NK-92 treated with Interleukin-12 subunit alpha and Interleukin-12 subunit beta, amount 100 ng/mL, for 24 hours (cell line): ENCODE data around the gene HIF3A.

Experiments
- DNase-seq: peaks from one replicate; lab custom pipeline; 2025; lab: John Stamatoyannopoulos, UW

The HIF3A gene

GRCh38 chr19:46385636-46386035, 88.8 kb downstream of the HIF3A start:
- no peak for DNase-seq

DNA sequence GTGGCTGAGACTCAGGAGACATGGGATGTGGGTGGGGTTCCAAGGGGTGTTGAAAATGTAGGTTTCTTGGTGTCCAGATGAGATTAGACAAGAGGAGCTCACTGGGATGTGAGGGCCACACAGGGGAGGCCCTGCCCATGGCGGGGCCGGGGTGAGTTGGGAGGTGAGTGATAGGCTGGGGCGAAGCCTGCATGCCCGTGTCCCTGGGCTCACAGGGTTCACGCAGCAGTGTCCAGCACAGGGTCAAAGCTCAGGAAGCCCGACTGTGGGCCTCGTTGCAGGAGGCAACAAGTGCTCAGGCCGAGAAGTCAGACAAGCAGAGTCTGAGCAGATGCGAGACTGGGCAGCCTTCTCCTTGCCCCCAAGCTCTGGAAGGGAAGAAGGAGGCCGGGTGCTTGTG, 89.3 kb downstream of the HIF3A start:
- no peak for DNase-seq

DNA sequence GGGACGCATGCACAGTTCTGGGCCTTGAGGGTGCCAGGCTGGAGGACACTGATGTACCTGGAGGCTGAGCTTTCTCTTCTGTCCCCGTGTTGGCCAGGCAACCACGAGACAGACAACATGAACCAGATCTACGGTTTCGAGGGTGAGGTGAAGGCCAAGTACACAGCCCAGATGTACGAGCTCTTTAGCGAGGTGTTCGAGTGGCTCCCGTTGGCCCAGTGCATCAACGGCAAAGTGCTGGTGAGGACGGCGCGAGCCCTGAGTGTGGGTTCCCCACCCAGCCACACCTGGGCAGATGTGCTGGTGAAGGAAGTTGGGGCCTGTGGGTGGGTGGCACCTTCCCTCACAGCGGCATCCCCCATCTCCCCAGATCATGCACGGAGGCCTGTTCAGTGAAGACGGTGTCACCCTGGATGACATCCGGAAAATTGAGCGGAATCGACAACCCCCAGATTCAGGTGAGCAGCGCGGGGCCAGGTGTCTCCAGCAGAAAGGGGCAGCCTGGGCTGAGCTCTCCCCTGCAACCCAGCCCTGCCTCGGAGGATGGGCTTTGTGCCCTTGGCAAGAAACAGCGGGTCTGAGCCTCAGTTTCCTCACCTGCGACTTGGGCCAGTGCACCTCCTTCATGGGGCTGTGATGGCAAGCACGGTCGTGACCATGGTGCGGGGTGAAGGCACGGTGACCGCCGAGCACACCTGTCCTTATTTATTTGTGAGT, 90.3 kb downstream of the HIF3A start:
- no peak for DNase-seq

DNA sequence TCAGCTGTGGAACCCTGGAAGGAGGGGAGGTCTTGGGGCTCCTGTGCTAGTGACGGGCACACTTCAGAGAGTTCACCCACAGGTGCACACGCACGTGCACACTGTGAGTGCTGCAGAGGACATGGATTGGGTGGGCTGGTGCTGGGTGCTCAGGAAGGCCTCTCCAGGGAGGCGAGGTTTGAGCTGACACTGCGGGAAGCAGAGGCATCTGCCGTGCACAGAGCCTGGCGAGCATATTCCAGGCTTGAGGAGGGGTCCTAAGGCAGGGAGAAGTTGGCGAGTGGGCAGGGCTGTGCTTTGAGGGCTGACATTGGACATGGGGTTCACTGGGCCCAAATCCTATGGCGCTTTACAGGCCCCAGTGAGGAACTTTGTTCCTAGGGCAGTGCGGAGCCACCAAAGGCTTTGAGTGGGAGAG, 90.9 kb downstream of the HIF3A start:
- DNase-seq, result no peak

- DNase-seq, result no peak
Observed at GRCh38 chr19:46388311-46389095, 91.7 kb downstream of the HIF3A start.

GRCh38 chr19:46390121-46390858, 93.4 kb downstream of the HIF3A start:
- no peak for DNase-seq

- no peak for DNase-seq
Observed at GRCh38 chr19:46390866-46391265, 94.0 kb downstream of the HIF3A start.

DNA sequence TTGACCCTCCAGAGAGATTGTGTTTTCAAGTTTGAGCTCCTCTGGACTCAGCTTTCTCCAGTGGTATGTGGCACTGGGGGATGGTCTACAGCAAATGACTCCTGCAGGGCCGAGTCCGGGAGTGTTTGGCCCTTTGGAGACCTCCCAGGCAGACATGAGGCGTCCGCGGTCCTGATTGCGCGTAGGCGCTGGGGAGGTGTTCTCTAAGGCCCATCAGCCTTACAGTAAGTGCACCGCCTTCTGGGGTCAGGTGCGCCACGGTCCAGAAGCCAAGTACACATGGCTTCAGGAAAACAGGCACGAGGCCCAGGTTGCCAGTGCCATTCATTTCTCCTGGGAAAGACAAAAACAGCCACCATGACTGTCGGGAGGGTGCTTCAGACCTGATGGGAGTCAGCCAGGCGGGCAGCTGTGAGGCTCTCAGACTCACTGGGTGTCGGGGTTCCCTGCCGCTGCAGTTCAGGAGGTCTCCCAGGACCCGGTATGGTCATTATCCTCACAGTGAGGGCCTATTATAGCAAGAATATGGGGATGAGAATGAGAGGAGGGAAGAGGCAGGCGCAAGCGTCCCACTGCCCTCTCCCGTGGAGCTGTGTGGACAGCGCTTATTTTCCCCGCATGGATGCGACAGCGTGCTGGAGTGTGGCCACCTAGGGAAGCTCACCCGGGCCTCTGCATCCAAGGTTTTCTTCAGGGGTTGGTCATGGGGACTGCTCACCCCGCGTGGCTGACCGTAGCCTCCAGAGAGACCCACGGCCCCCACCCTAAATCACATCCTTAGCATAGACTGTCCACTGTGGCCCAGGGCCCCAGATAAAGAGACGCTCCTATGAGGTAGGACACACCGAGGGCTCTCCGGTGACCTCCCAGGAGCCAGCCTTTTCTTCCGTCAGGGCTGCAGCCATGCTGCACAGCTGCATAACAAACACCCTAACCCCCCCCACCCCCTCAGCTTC, 94.7 kb downstream of the HIF3A start:
- no peak for DNase-seq

GRCh38 chr19:46392252-46392801, 95.5 kb downstream of the HIF3A start:
- no peak for DNase-seq

- no peak for DNase-seq
Observed at GRCh38 chr19:46392837-46393236, 96.0 kb downstream of the HIF3A start.
